GM18520 (cell line): Measurements from ENCODE around the gene LCNL1.

Experiments used
- ATAC-seq: cut with Tn5 transposase; IDR thresholded peaks from one replicate; pipeline ENCODE4 v1.9.1; 2021; ENCODE audit not compliant: unreplicated experiment

Gene LCNL1

GRCh38 chr9:136982232-136983051, at the start of gene LCNL1:
Gene LCNL1, plus strand, starts transcription at chr9:136982993. Its CDS starts 594 bp downstream, at chr9:136983587.
- ATAC-seq = no peak

DNA sequence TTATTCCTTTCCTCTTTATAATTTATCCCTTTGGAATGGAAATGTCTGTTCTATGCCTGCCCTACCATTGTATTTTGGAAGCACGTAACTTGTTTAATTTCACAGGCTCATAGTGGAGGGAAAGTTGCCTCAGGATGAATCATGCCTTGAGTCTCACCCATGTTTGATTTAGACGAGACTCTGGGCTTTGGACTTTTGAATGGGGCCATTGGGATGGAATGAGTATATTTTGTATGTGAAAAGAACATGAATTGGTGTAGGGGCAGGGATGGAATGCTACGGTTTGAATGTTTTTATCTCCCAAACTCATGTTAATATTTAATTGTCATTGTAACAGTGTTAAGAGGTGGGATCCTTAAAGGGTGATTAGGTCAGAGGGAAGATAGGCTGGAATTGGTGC, 48.5 kb upstream of the LCNL1 start:
- ATAC-seq = no peak

DNA sequence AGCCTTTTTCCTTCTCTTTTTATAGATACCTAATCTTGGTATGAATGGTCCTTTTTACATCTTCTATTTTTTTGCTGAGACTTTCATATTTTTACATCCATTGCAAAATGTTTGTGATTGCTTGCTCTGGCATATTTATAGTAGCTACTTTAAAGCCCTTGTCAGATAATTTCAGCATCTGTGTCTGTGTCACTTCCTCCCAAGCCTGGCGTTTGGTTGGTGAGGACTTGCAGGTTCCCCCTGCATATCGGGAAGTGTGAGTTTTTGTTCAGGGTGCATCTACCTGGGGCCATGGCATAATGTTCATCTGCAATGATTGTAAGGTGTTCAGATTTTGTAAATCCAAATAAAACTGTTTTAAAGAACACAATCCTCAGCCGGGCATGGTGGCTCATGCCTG, 47.1 kb upstream of the LCNL1 start:
- no peak for ATAC-seq

DNA sequence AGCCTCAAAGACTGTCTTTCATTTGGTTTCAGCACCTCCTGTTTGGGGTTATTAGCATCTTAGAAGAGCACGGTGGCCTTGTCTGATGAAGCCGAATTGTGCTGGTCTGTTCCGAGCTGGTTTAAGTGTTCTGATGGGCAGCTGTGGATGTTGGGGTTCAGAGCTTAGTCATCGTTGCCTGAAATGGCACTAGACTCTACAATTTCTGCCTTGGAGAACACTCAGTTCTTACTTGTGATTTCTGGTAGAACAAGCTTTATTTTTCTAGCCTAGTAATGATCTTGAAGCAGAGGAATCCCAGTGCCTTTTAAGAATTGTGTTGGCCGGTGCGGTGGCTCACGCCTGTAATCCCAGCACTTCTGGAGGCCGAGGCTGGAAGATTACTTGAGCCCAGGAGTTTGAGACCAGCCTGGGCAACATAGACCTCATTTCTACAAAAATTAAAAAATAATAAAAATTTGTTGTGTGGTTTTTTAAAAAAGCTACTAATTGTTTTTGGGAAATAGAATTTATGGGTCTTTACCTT, 46.1 kb upstream of the LCNL1 start:
- no peak for ATAC-seq

GRCh38 chr9:136937186-136938001, 45.4 kb upstream of the LCNL1 start:
- no peak for ATAC-seq

DNA sequence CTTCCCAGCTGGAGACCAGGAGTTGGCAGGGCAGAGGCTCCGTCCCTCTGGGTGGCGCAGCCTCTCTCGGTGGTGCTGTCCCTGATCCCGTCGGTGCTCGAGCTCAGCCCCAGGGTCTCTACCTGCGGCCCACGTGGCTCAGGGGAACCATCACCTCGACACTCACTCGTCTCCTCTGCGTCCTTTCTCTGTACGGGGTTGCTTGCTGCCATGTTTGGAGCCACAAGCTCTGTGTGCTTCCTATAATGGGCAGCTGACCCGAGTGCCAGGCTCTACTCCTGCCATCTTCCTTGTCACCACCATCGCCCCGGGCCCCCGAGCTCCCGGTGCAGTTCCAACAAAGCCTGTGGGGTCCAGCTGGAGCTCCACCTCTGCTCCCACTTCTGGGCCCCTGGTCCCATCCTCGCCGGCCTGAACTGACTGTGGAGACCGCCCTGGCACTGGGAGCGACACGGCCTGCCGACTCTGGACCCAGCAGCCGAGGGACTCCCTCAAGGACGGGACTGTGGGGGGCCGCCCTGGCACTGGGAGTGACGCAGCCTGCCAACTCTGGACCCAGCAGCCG, 43.3 kb upstream of the LCNL1 start:
- no peak for ATAC-seq

DNA sequence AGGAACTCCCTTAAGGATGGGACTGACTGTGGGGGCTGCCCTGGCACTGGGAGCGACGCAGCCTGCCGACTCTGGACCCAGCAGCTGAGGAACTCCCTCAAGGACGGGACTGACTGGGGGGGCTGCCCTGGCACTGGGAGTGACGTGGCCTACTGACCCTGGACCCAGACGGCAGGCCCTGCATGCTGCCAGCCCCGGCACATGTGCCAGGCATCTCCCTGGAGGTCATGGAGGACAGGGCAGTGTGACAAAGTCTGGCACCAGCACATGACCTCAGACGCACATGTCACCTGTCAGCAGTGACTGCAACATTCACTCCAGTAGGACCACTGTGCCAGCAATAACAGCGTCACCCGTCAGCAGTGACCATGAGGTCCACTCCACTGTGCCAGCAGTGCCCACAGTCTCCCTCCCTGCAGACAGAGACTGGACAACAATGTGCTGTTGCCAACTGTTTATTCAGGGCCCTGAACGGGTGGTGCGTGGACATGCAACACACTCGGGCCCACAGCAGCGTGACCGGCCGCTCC, 42.7 kb upstream of the LCNL1 start:
- ATAC-seq = no peak

- ATAC-seq = no peak
These were observed 42.1 kb upstream of the LCNL1 start for GRCh38 chr9:136940526-136941230.

GRCh38 chr9:136941231-136942111, 41.3 kb upstream of the LCNL1 start:
- ATAC-seq = no peak

DNA sequence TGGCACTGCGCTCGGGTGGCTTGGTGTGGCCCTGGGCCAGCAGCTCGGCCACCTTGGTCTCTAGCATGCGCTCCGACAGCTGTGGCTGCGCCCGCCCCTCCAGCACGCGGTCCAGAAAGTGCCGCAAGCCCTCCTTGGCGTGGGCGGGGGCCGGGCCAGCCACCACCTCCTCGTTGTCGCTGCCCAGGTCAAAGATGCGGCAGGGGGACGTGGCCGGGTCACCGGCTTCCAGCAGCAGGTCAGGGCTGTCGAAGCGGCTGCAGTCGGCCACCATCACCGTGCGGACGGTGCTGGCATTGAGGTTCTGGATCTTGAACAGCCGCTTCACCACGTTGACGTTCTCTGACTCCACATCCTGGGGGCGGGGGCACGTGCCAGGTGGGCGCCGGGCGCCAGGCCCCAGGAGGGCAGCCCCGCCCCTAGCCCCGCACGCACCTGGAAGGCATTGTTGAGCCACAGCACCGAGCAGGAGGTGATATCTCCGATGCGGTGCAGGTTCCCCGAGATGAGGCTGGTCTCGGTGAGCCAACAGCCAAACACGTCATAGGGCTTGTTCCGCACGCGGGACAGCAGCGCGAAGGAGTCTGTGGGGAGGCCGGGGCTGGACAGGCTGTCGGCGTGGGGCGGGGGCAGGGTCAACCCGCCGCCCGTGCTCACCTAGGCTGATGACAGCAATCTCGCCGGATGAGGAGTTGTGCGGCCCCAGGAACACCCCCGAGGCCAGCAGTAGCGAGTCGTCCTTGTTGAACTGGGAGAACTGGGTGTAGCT, 40.5 kb upstream of the LCNL1 start:
- ATAC-seq = no peak

DNA sequence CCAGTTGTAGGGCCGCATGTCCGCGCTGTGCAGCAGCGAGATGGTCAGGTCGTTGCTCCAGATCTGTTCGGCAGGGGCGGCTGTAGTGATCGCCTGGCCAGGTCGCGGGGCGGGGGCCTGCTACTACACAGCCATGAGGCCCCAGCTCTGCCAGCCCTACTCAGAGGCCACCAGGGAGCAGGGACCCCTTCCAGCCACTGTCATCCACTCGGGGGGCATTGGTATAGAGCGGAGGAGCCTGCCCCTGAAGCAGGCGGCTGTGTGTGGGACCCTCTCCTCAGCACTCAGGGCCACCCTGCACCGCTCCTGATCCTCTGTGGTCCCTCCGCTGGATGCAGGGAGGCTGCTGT, 39.9 kb upstream of the LCNL1 start:
- no peak for ATAC-seq

DNA sequence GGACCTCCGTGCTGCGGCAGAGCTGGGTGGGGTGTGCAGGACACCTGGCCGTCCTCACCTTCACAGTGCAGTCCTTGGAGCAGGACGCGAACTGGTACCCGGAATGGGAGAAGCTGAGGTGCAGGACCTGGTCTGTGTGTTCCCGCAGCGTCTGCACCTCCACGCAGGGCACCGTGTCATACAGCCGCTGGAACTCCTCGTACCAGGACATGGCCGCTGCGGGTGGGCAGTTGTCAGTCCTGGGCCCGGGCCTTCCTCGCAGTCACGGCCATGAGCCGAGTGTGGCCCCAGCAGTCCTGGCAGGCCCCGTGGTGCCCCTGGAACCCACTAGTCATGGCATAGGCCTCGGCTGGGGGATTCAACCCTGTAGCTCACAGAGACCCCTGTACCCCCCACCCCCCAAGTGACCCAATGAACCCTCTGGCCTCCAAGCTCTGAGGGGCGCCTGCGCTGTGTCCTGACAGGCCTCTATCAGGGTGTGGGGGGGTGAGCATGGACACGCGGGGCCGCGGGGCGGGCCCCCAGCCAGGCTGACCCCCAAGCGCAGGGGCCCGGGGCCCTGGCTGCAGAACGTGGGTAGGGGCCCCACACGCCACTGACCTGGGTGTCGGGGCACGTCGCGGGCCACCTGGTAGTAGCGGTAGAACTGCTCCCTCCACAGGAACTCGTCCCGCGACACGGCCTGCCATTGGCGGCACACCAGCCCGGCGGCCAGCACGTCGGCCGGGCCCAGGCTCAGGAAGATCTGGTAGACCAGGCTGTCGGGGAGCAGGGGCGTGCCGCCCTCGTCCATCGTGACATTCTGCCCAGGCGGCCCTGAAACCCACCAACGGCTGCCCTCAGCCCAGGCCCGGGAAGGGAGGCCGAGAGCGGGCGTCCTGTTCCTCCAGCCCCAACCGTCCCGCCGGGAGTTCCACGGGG, 39.2 kb upstream of the LCNL1 start:
- no peak for ATAC-seq

DNA sequence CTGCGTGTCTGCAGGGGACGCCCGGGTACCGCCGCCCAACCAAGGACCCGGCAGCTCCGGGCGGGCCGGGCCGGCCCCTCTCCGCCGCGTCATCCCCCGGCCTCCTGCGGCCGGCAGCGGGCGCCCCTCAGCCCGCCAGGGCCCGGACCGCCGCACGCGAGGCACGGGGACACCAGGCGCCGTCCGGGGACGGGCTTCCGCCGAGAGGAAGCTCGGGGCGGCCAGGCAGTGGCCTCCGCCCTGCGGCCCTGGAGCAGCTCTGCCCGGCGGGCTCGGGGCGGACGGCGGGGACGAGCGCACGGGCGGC, 38.6 kb upstream of the LCNL1 start:
- peak; percentile 37 for ATAC-seq

DNA sequence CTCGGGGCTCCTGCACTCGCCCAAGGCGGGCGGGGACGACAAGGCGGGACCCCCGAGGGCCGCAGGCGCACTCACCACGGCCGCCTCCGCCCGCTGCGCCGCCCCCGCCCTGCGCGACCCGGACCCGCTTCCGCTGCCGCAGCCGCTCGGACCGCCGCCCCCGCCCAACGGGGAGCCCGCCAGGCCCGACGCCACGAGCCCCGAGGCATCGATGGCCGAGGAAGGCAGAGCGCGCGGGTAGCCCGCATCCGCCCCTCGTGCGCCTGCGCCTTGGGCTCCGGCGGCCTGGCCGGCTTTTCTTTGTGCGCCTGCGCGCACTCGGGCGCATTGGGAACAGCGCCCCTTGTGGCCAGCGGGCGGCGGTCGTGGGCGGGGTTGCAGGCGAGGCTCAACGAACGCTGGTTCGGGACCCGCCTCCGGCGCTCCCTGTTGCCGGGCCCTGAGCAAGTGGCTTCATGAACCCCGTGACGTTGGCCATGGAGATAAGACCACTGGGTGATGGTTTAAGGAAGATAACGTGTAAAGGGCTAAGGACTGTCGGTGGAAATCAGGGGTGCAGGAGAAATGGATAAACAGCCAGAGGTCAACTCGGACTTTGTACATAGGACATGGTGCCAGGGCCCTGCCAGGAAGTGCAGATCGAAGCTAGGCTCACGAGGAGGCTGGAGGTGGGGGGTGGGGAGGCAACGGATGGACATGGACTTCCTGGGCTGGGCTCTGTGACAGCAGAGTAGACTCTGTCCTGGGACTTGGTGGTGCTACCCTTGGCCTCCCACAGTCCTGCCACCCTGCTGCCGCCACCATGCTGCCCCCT, 38.1 kb upstream of the LCNL1 start, which contains the start of the genes C8G and FBXW5:
C8G (plus strand) TSS at position 725 of the 814 bp plus-strand sequence; CDS start at position 803, 78 bp downstream.
FBXW5 (minus strand) TSS at position 220 of the 814 bp plus-strand sequence. CDS start 655 bp downstream, outside the sequence.
- ATAC-seq = peak; percentile 77

- no peak for ATAC-seq
These were observed 37.2 kb upstream of the LCNL1 start for GRCh38 chr9:136945333-136946227.
